K562 (cell line): ENCODE measurements around the gene NCOR2. TPM values are rescaled to one million over a fixed set of nuclear protein-coding genes. Genes with fewer than 3 reads are reported as not detected.

Experiments
- CEBPZ ChIP-seq: fragments of 150-350 bp; IDR thresholded peaks from 2 replicates; pipeline ENCODE4 v1.6.1; 2014; ENCODE audit warnings: low read depth, mild to moderate bottlenecking, low read length, borderline replicate concordance
- E2F3 ChIP-seq: fragments of 250-450 bp; sonication (Bioruptor Pico); IDR thresholded peaks from 2 replicates; pipeline ENCODE4 v1.4.0; 2020; ENCODE audit warnings: mild to moderate bottlenecking
- EHMT2 ChIP-seq: fragments of 450-650 bp; IDR thresholded peaks from 2 replicates; pipeline ENCODE4 v1.6.1; 2018; ENCODE audit warnings: antibody characterized with exemption
- FOXK2 ChIP-seq, 2 experiments: fragments of 450-650 bp; IDR thresholded peaks in 1 of 2; conservative IDR thresholded peaks in 1 of 2; 2 replicates each; pipeline ENCODE4 v1.6.1; 2016; ENCODE audit warnings: low read depth in 2 of 2, mild to moderate bottlenecking in 1 of 2
- GABPB1 ChIP-seq: sonication (generic); formaldehyde crosslinking; IDR thresholded peaks from 2 replicates; pipeline ENCODE4 v1.8.0; 2022; ENCODE audit warnings: mild to moderate bottlenecking, missing genetic modification reagents
- GATAD2B ChIP-seq: fragments of 450-650 bp; IDR thresholded peaks from 2 replicates; pipeline ENCODE4 v1.6.1; 2017; ENCODE audit warnings: mild to moderate bottlenecking, borderline replicate concordance
- GTF2F1 ChIP-seq: IDR thresholded peaks from 2 replicates; pipeline ENCODE4 v1.6.1; 2011; ENCODE audit warnings: low read depth, low read length, improper control_type of control experiment
- HMGXB4 ChIP-seq: sonication (generic); formaldehyde crosslinking; IDR thresholded peaks from 2 replicates; pipeline ENCODE4 v1.8.1; 2023; ENCODE audit warnings: mild to moderate bottlenecking, missing genetic modification reagents
- HNRNPLL ChIP-seq: fragments of 200-400 bp; formaldehyde crosslinking; IDR thresholded peaks from 2 replicates; pipeline ENCODE4 v1.6.1; 2017; ENCODE audit warnings: low read length, low read depth, mild to moderate bottlenecking; ENCODE audit not compliant: poor library complexity, severe bottlenecking
- NCOA1 ChIP-seq: fragments of 450-650 bp; IDR thresholded peaks from 2 replicates; pipeline ENCODE4 v1.6.1; 2016; ENCODE audit warnings: low read depth
- NFATC3 ChIP-seq: fragments of 450-650 bp; IDR thresholded peaks from 2 replicates; pipeline ENCODE4 v1.6.1; 2017; ENCODE audit warnings: mild to moderate bottlenecking
- POLR2G ChIP-seq: fragments of 200-400 bp; formaldehyde crosslinking; IDR thresholded peaks from 2 replicates; pipeline ENCODE4 v1.6.1; 2017; ENCODE audit warnings: low read depth, mild to moderate bottlenecking, antibody characterized with exemption, low read length, moderate library complexity
- POLR2H ChIP-seq: IDR thresholded peaks from 2 replicates; pipeline ENCODE4 v1.6.1; 2016; ENCODE audit warnings: missing genetic modification characterization, low read depth, mild to moderate bottlenecking, control low read depth, missing compliant biosample characterization, moderate library complexity
- PTBP1 ChIP-seq: fragments of 200-400 bp; formaldehyde crosslinking; IDR thresholded peaks from 2 replicates; pipeline ENCODE4 v1.6.1; 2017; ENCODE audit warnings: low read depth, low read length
- RAD21 ChIP-seq, 2 experiments: fragments of 250-450 bp in 1 of 2; fragments of 450-650 bp in 1 of 2; sonication (Bioruptor Pico) in 1 of 2; formaldehyde crosslinking in 1 of 2; IDR thresholded peaks in 1 of 2; conservative IDR thresholded peaks in 1 of 2; 2 replicates each; pipeline versions ENCODE4 v1.4.0 to v1.8.0; 2020 to 2022; ENCODE audit warnings: mild to moderate bottlenecking in 2 of 2, moderate library complexity in 1 of 2
- RBM14 ChIP-seq: fragments of 200-400 bp; formaldehyde crosslinking; IDR thresholded peaks from 2 replicates; pipeline ENCODE4 v1.6.1; 2018; ENCODE audit warnings: low read depth, mild to moderate bottlenecking, low read length, moderate library complexity, borderline replicate concordance; ENCODE audit not compliant: insufficient read depth
- RHOXF2B ChIP-seq: fragments of 250-450 bp; sonication (Bioruptor Pico); conservative IDR thresholded peaks from 2 replicates; pipeline ENCODE4 v1.5.1; 2021
- SIRT6 ChIP-seq: IDR thresholded peaks from one replicate; pipeline ENCODE4 v1.6.1; 2012; ENCODE audit warnings: low read depth, mild to moderate bottlenecking, control low read depth, inconsistent platforms, low read length, moderate library complexity
- TCF15 ChIP-seq: fragments of 250-450 bp; sonication (Bioruptor Pico); IDR thresholded peaks from 2 replicates; pipeline ENCODE4 v1.8.0; 2022; ENCODE audit warnings: moderate library complexity, mild to moderate bottlenecking, inconsistent platforms
- TCF3 ChIP-seq: sonication (generic); formaldehyde crosslinking; IDR thresholded peaks from 2 replicates; pipeline ENCODE4 v1.4.0; 2020; ENCODE audit warnings: mild to moderate bottlenecking, missing genetic modification reagents
- TCFL5 ChIP-seq: fragments of 250-450 bp; sonication (Bioruptor Pico); conservative IDR thresholded peaks from 2 replicates; pipeline ENCODE4 v1.6.1; 2021; ENCODE audit warnings: mild to moderate bottlenecking, moderate library complexity, matching md5 sums
- ZNF316 ChIP-seq: fragments of 450-650 bp; IDR thresholded peaks from 2 replicates; pipeline ENCODE4 v1.6.1; 2016
- ZNF395 ChIP-seq: fragments of 200-800 bp; sonication (Bioruptor generic); IDR thresholded peaks from 2 replicates; pipeline ENCODE4 v1.6.1; 2017; ENCODE audit warnings: missing genetic modification characterization, missing compliant biosample characterization
- polyA plus RNA-seq, 8 experiments: library from polyadenylated mRNA; depleted of rRNA in 4 of 8; stranded (reverse) in 5 of 8; unstranded in 3 of 8; fragments of >200 nt; fragmentation: Nextera tagmentation in 2 of 8; fragmentation: Illumina TruSeq in 1 of 8; extraction: Ambion mirVana in 2 of 8; extraction: Trizol in 1 of 8; gene quantifications; 2 replicates each; pipeline versions ENCODE4 v1.2.1 to v1.2.3, GENCODE V29; 2011 to 2014; ENCODE audit warnings: inconsistent platforms in 1 of 8, missing spikeins in 1 of 8
- total RNA-seq, 7 experiments: library from RNA; depleted of rRNA in 6 of 7; stranded (reverse); fragments of >200 nt in 6 of 7; fragmentation: Illumina TruSeq in 2 of 7; extraction: Trizol in 2 of 7; gene quantifications; 2 replicates each; pipeline versions ENCODE4 v1.2.1 to v1.2.3, GENCODE V29; 2011 to 2021; ENCODE audit warnings: low replicate concordance in 1 of 7

The NCOR2 gene
- total and polyA plus RNA-seq, 9 of the 15 experiments (the other 6 are each of a cell fraction or from before 2014, with no cell fraction given) = 0.18 to 126 (median 8.4) TPM

- TF ChIP-seq NCOA1 (no peak), HNRNPLL (no peak), RAD21 (CRISPR knock-in tag; conservative IDR thresholded peaks at IDR 0.05 in 1 of 2, IDR thresholded peaks at IDR 0.05 in 1 of 2) (no peak), HMGXB4 (no peak), CEBPZ (no peak), TCF3 (CRISPR knock-in tag) (no peak), FOXK2 (conservative IDR thresholded peaks at IDR 0.05 in 1 of 2, IDR thresholded peaks at IDR 0.05 in 1 of 2; ENCODE audit: low read depth in 2 of 2) (no peak), PTBP1 (0 out of 2 replicates have a peak, but pooled peaks have one; percentile 57), ZNF316 (no peak), E2F3 (CRISPR knock-in tag) (no peak), EHMT2 (no peak), SIRT6 (no peak), GTF2F1 (no peak), NFATC3 (no peak), TCF15 (CRISPR knock-in tag) (no peak), POLR2G (peak; percentile 25; the same call in 1 of the 2 replicates), GATAD2B (no peak), POLR2H (tag) (no peak), GABPB1 (CRISPR knock-in tag) (no peak), RHOXF2B (no peak), ZNF395 (CRISPR knock-in tag) (no peak), TCFL5 (CRISPR knock-in tag) (no peak), RBM14 (no peak)
Measured at GRCh38 chr12:124554429-124555029, 12.9 kb downstream of the NCOR2 start (continued).
